ENCODE measurements around the gene FER1L5. TPM values are rescaled to one million over a fixed set of nuclear protein-coding genes. Genes with fewer than 3 reads are reported as not detected.

Gene FER1L5
- 0.51 TPM for total RNA-seq (ENCODE audit: unreplicated experiment)
- long read RNA-seq = 0 reads

GRCh38 chr2:96642564-96643360, at the start of gene FER1L5:
Gene FER1L5 (plus strand): TSS chr2:96642764. CDS start chr2:96642837, 73 bp downstream.
- H3K4me1 Mint-ChIP-seq (ENCODE audit: low read depth, unreplicated experiment) = no peaks in the 10 kb centered on the region
- H3K36me3 Mint-ChIP-seq (ENCODE audit: unreplicated experiment) = no peaks in the 10 kb centered on the region
- peak within 1 kb of the TSS; percentile 78 for H3K4me3 Mint-ChIP-seq (ENCODE audit: unreplicated experiment)
- DNase-seq = no peak
- TF ChIP-seq CTCF (IDR thresholded peaks at IDR 0.05; ENCODE audit: partially characterized antibody, unreplicated experiment) = no peak
- no peak within 1 kb of the TSS for H3K27ac Mint-ChIP-seq (ENCODE audit: unreplicated experiment)
- peaks cover 1% of the 10 kb centered on the region for H3K9me3 Mint-ChIP-seq (ENCODE audit: unreplicated experiment)
- peaks cover 6% of the 10 kb centered on the region for H3K27me3 Mint-ChIP-seq (ENCODE audit: unreplicated experiment)

GRCh38 chr2:96594282-96594681, 48.3 kb upstream of the FER1L5 start:
- Mint-ChIP-seq H3K4me1 (ENCODE audit: low read depth, unreplicated experiment) (no peaks in the 10 kb centered on the region), H3K27me3 (ENCODE audit: unreplicated experiment) (no peaks in the 10 kb centered on the region), H3K36me3 (ENCODE audit: unreplicated experiment) (no peaks in the 10 kb centered on the region), H3K27ac (ENCODE audit: unreplicated experiment) (no peak overlapping the region), H3K4me3 (ENCODE audit: unreplicated experiment) (no peak overlapping the region), H3K9me3 (ENCODE audit: unreplicated experiment) (no peaks in the 10 kb centered on the region)
- TF ChIP-seq CTCF (IDR thresholded peaks at IDR 0.05; ENCODE audit: partially characterized antibody, unreplicated experiment) = no peak
- no peak for DNase-seq

GRCh38 chr2:96594691-96595152, 47.8 kb upstream of the FER1L5 start:
- no peak for TF ChIP-seq CTCF (IDR thresholded peaks at IDR 0.05; ENCODE audit: partially characterized antibody, unreplicated experiment)
- no peaks in the 10 kb centered on the region for H3K4me1 Mint-ChIP-seq (ENCODE audit: low read depth, unreplicated experiment)
- DNase-seq = no peak
- H3K27ac Mint-ChIP-seq (ENCODE audit: unreplicated experiment) = no peak overlapping the region
- H3K9me3 Mint-ChIP-seq (ENCODE audit: unreplicated experiment) = no peaks in the 10 kb centered on the region
- no peaks in the 10 kb centered on the region for H3K36me3 Mint-ChIP-seq (ENCODE audit: unreplicated experiment)
- H3K27me3 Mint-ChIP-seq (ENCODE audit: unreplicated experiment) = no peaks in the 10 kb centered on the region
- no peak overlapping the region for H3K4me3 Mint-ChIP-seq (ENCODE audit: unreplicated experiment)

DNA sequence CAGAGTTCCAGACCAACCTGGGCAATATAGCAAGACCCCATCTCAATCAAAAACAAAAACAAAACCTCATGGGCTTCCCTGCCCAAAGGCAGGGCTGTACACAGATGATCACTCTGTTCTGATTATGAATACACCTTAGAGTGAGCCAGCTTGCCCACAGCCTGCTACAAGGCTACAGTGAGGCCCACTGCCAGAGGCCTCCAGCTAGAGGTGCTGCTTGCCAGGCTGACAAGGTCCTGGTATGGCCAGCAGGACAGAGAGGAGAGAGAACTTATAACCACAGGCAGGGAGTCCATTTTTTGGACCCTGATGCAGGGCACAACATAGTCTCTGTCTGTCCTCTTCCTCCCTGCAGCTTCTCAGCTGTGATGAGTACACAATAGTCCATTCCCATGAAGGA, 46.0 kb upstream of the FER1L5 start:
- H3K4me1 Mint-ChIP-seq (ENCODE audit: low read depth, unreplicated experiment) = no peaks in the 10 kb centered on the region
- H3K36me3 Mint-ChIP-seq (ENCODE audit: unreplicated experiment) = no peaks in the 10 kb centered on the region
- no peak overlapping the region for H3K27ac Mint-ChIP-seq (ENCODE audit: unreplicated experiment)

More for the DNA sequence above, 46.0 kb upstream of the FER1L5 start:
- TF ChIP-seq CTCF (IDR thresholded peaks at IDR 0.05; ENCODE audit: partially characterized antibody, unreplicated experiment) = no peak
- Mint-ChIP-seq H3K27me3 (ENCODE audit: unreplicated experiment) (no peaks in the 10 kb centered on the region), H3K9me3 (ENCODE audit: unreplicated experiment) (no peaks in the 10 kb centered on the region), H3K4me3 (ENCODE audit: unreplicated experiment) (no peak overlapping the region)
- DNase-seq = no peak

All from glutamatergic neuron (in vitro differentiated cells).